ENCODE data around the gene TGFBI.

GRCh38 chr5:136098176-136098575 is 69.4 kb downstream of the TGFBI start:
- TF ChIP-seq, protein P1, sequence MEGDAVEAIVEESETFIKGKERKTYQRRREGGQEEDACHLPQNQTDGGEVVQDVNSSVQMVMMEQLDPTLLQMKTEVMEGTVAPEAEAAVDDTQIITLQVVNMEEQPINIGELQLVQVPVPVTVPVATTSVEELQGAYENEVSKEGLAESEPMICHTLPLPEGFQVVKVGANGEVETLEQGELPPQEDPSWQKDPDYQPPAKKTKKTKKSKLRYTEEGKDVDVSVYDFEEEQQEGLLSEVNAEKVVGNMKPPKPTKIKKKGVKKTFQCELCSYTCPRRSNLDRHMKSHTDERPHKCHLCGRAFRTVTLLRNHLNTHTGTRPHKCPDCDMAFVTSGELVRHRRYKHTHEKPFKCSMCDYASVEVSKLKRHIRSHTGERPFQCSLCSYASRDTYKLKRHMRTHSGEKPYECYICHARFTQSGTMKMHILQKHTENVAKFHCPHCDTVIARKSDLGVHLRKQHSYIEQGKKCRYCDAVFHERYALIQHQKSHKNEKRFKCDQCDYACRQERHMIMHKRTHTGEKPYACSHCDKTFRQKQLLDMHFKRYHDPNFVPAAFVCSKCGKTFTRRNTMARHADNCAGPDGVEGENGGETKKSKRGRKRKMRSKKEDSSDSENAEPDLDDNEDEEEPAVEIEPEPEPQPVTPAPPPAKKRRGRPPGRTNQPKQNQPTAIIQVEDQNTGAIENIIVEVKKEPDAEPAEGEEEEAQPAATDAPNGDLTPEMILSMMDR (IDR thresholded peaks at IDR 0.05) = no peak
- TF ChIP-seq EZH2phosphoT487 (IDR thresholded peaks at IDR 0.05) = no peak
